Caco-2 (cell line): ENCODE measurements around the gene GABRP. TPM values are rescaled to one million over a fixed set of nuclear protein-coding genes. Genes with fewer than 3 reads are reported as not detected.

Experiments
- BruUV-seq: library from RNA; stranded (reverse); fragments of 400-500 nt; replicated peaks from 2 replicates; lab custom pipeline; 2021; lab: Mats Ljungman, UMichigan
- CTCF ChIA-PET: fragments of 300-600 bp; sonication (Branson Sonifier 250); formaldehyde crosslinking; loops from one replicate; lab custom pipeline; 2022; ENCODE audit warnings: antibody characterized with exemption; lab: Charles Lee
- POLR2A ChIA-PET: fragments of 300-600 bp; sonication (Branson Sonifier 250); formaldehyde crosslinking; loops from one replicate; lab custom pipeline; 2022; ENCODE audit warnings: antibody characterized with exemption; lab: Charles Lee
- DNase-seq, 2 experiments: peaks; one replicate each; pipeline versions ENCODE4 v3.0.0 to v3.0.0-alpha.2; 2020 to 2022
- H3K27me3 ChIP-seq: replicated peaks from 2 replicates; pipeline ENCODE4 v1.6.0; 2011; ENCODE audit warnings: low read length; ENCODE audit not compliant: control insufficient read depth, insufficient read depth
- H3K36me3 ChIP-seq: 2 replicates; pipeline ENCODE4 v1.5.1; 2011; ENCODE audit warnings: low read length; ENCODE audit not compliant: control insufficient read depth, insufficient read depth
- H3K4me1 ChIP-seq: fragments of 250-450 bp; sonication (Bioruptor Pico); 2 replicates; pipeline ENCODE4 v1.5.1; 2020; ENCODE audit warnings: mild to moderate bottlenecking
- H3K4me3 ChIP-seq: 2 replicates; pipeline ENCODE4 v1.5.1; 2011; ENCODE audit warnings: low read depth, mild to moderate bottlenecking, control low read depth, low read length
- H3K9me3 ChIP-seq: fragments of 250-450 bp; sonication (Bioruptor Pico); 2 replicates; pipeline ENCODE4 v1.5.1; 2020; ENCODE audit warnings: mild to moderate bottlenecking, moderate library complexity
- H3K27ac Mint-ChIP-seq: one replicate; pipeline ENCODE4 v1.8.0; 2022; ENCODE audit warnings: mixed read lengths; ENCODE audit not compliant: unreplicated experiment
- H3K27me3 Mint-ChIP-seq: one replicate; pipeline ENCODE4 v1.8.0; 2022; ENCODE audit warnings: mixed read lengths; ENCODE audit not compliant: insufficient read depth, unreplicated experiment
- H3K36me3 Mint-ChIP-seq: one replicate; pipeline ENCODE4 v1.8.0; 2022; ENCODE audit warnings: mild to moderate bottlenecking, mixed read lengths; ENCODE audit not compliant: insufficient read depth, unreplicated experiment
- H3K4me1 Mint-ChIP-seq: one replicate; pipeline ENCODE4 v1.8.0; 2022; ENCODE audit warnings: low read depth, mixed read lengths; ENCODE audit not compliant: unreplicated experiment
- H3K4me3 Mint-ChIP-seq: one replicate; pipeline ENCODE4 v1.8.0; 2022; ENCODE audit warnings: mild to moderate bottlenecking, moderate library complexity, mixed read lengths; ENCODE audit not compliant: unreplicated experiment
- H3K9me3 Mint-ChIP-seq: one replicate; pipeline ENCODE4 v1.8.0; 2022; ENCODE audit warnings: mixed read lengths; ENCODE audit not compliant: unreplicated experiment
- intact Hi-C: fragments of 100-400 bp; cut with micrococcal nuclease; formaldehyde crosslinking; loops from one replicate; pipeline ENCODE4 v1.10.0; 2022; ENCODE audit not compliant: unreplicated experiment
- total RNA-seq: library from RNA; stranded (reverse); gene quantifications from 2 replicates; pipeline ENCODE4 v1.2.3, GENCODE V29; 2022
- TF ChIP-seq, protein P1 (sequence below), 2 experiments: fragments of 200-600 bp in 1 of 2; IDR thresholded peaks; 1 replicate in 1 of 2; 2 replicates in 1 of 2; pipeline versions ENCODE4 v1.5.1 to v1.8.0; 2011 to 2022; ENCODE audit warnings: antibody characterized with exemption in 1 of 2, control low read depth in 1 of 2, inconsistent platforms in 1 of 2, low read depth in 1 of 2, low read length in 1 of 2, mild to moderate bottlenecking in 1 of 2, moderate library complexity in 1 of 2; ENCODE audit not compliant: insufficient read depth in 1 of 2, severe bottlenecking in 1 of 2, unreplicated experiment in 1 of 2

GABRP gene
- total RNA-seq, 1 experiment from 2014 or later, result 4.8 TPM

DNA sequence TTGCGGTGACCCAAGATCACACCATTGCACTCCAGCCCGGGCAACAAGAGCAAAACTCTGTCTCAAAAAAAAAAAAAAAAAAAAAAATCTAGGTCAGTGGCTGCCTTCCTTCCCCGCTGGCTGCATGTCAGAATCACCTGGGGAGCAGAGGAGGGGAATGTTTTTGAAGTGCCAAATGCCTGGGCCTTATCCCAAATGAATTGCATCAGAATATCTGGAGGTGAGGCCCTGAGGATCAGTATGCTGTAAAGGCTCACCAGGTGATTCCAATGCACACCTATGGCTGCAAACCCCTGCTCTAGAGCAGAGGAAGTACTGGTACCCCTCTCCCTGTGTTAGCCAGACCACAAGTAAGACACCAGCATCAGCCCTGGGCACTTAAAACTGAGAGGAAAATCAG, 44.7 kb upstream of the GABRP start:
- TF ChIP-seq, protein P1, sequence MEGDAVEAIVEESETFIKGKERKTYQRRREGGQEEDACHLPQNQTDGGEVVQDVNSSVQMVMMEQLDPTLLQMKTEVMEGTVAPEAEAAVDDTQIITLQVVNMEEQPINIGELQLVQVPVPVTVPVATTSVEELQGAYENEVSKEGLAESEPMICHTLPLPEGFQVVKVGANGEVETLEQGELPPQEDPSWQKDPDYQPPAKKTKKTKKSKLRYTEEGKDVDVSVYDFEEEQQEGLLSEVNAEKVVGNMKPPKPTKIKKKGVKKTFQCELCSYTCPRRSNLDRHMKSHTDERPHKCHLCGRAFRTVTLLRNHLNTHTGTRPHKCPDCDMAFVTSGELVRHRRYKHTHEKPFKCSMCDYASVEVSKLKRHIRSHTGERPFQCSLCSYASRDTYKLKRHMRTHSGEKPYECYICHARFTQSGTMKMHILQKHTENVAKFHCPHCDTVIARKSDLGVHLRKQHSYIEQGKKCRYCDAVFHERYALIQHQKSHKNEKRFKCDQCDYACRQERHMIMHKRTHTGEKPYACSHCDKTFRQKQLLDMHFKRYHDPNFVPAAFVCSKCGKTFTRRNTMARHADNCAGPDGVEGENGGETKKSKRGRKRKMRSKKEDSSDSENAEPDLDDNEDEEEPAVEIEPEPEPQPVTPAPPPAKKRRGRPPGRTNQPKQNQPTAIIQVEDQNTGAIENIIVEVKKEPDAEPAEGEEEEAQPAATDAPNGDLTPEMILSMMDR (IDR thresholded peaks at IDR 0.05; ENCODE audit: insufficient read depth in 1 of 2, low read depth in 1 of 2, low read length in 1 of 2, severe bottlenecking in 1 of 2, unreplicated experiment in 1 of 2), result no peak
- H3K36me3 ChIP-seq, result no peaks in the 10 kb centered on the region
- DNase-seq, result no peak
- ChIA-PET POLR2A (no interaction called here), CTCF (no interaction called here)
- H3K27me3 ChIP-seq, result no peaks in the 10 kb centered on the region
- Mint-ChIP-seq H3K27ac (no peak overlapping the region), H3K9me3 (no peaks in the 10 kb centered on the region), H3K4me3 (no peak overlapping the region), H3K4me1 (no peaks in the 10 kb centered on the region), H3K36me3 (no peaks in the 10 kb centered on the region), H3K27me3 (peaks cover 15% of the 10 kb centered on the region)
- H3K4me3 ChIP-seq, result no peak overlapping the region
- intact Hi-C loops, result no loop called here
- no TSS peak for BruUV-seq
- peaks cover 9% of the 10 kb centered on the region; the same call in 1 of the 2 replicates for H3K9me3 ChIP-seq
- no peaks in the 10 kb centered on the region for H3K4me1 ChIP-seq

DNA sequence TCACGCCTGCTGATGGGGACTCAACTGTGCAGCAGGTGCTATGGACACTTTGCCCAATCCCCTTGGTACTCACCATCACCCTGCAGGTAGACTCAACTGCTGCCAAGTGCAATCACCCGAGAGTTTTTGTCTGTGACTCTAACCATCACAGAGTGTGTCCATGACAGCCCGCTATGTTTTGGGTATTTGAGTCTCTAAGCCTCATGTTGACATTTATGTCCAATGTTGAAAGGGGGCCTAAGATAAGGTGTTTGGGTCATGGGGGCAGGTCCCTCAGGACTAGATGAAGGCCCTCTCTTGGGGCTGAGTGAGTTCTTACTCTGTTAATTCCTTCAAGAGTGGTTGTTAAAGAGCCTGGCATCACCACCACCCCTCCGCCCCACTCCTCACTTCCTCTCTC, 44.1 kb upstream of the GABRP start:
- no peaks in the 10 kb centered on the region for H3K27me3 ChIP-seq
- no peak overlapping the region for H3K4me3 ChIP-seq
- ChIA-PET CTCF (no interaction called here), POLR2A (no interaction called here)
- no TSS peak for BruUV-seq
- Mint-ChIP-seq H3K4me3 (no peak overlapping the region), H3K27me3 (peaks cover 15% of the 10 kb centered on the region), H3K36me3 (no peaks in the 10 kb centered on the region), H3K27ac (no peak overlapping the region), H3K4me1 (peaks cover 5% of the 10 kb centered on the region), H3K9me3 (no peaks in the 10 kb centered on the region)
- peaks cover 9% of the 10 kb centered on the region; the same call in 1 of the 2 replicates for H3K9me3 ChIP-seq
- no peak for DNase-seq
- intact Hi-C loops, result no loop called here
- H3K4me1 ChIP-seq, result peaks cover 6% of the 10 kb centered on the region; the same call in 1 of the 2 replicates
- TF ChIP-seq, protein P1 (IDR thresholded peaks at IDR 0.05; ENCODE audit: insufficient read depth in 1 of 2, low read depth in 1 of 2, low read length in 1 of 2, severe bottlenecking in 1 of 2, unreplicated experiment in 1 of 2), result no peak
- H3K36me3 ChIP-seq, result no peaks in the 10 kb centered on the region

DNA sequence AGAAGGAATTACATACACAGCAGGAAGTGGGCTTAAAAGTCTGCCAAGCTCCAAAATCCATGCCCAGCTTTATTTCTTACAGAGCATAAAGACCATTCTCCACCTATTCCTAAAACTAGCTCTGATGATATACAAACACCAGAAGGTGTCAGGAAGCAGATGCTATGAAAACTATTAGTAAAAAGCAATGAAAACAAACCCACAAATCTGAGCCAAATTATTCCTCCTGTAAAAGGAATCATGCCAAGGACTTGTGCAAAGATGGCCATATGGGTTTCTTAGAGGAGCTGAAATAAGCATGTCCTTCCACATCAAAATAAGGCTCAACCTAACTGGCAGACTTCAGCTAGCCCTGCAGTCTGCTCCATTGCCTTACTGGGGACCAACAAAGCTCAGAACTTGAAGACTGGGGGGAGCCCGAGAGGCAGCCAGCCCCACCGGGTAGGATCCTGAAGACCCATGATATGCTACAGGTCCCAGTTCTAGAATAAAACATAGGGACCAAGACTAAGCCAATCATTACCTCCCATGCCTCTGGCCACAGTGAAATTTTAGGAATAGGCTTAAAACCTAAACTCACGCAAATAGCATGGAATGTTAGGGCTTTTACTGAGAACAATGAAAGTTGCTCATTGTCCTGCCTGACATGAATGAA, 42.8 kb upstream of the GABRP start:
- Mint-ChIP-seq H3K36me3 (no peaks in the 10 kb centered on the region), H3K27ac (no peak overlapping the region), H3K4me1 (peaks cover 5% of the 10 kb centered on the region), H3K4me3 (no peak overlapping the region), H3K9me3 (no peaks in the 10 kb centered on the region), H3K27me3 (peaks cover 15% of the 10 kb centered on the region)
- Histone ChIP-seq H3K4me1 (peaks cover 18% of the 10 kb centered on the region), H3K36me3 (no peaks in the 10 kb centered on the region), H3K4me3 (no peak overlapping the region), H3K9me3 (peaks cover 3% of the 10 kb centered on the region; the same call in 1 of the 2 replicates), H3K27me3 (no peaks in the 10 kb centered on the region)
- DNase-seq, result no peak
- intact Hi-C loops, result loop anchor here (10.0 kb wide), 1 partner anchor 174 kb away; no protein-coding TSS in a partner anchor
- TF ChIP-seq, protein P1 (IDR thresholded peaks at IDR 0.05; ENCODE audit: insufficient read depth in 1 of 2, low read depth in 1 of 2, low read length in 1 of 2, severe bottlenecking in 1 of 2, unreplicated experiment in 1 of 2), result no peak
- no TSS peak for BruUV-seq
- ChIA-PET POLR2A (no interaction called here), CTCF (no interaction called here)
